Coronary artery (tissue), 2 donors: ENCODE results near the gene RBSN.

Experiments used
- DNase-seq: peaks from one replicate; pipeline ENCODE4 v3.0.0-alpha.2; 2017; ENCODE audit warnings: low spot score
- H3K27ac ChIP-seq, 2 donors: fragments of 200-600 bp; sonication (generic); one replicate each; pipeline ENCODE4 v1.5.1; 2016 to 2019
- H3K4me3 ChIP-seq: fragments of 200-600 bp; sonication (generic); 2 replicates; pipeline ENCODE4 v1.5.1; 2016; ENCODE audit warnings: mild to moderate bottlenecking, moderate library complexity
- TF ChIP-seq, protein P1 (sequence below): fragments of 200-600 bp; sonication (generic); IDR thresholded peaks from one replicate; pipeline ENCODE4 v1.5.1; 2019; ENCODE audit warnings: antibody characterized with exemption

Gene RBSN

DNA sequence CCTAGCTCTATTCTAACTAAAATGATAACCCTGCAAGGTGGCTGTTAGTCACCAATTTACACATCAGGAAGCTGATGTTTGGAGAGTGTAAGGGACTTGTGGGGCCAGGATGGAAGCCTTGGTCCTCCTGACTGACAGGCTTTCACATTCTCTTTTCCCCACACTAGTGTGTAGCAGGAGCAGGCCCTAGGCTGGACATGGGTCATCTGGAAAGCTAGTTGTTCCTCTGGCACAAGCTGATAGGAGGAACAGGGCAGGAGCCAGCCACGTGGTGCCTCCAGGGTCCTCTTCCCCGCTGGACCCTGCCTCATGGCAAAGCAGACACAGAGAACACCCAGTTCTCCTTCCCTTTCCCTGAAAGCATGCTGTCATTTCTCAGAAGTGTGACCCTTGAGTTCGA is 18.1 kb upstream of the RBSN start:
- no peak overlapping the region for H3K27ac ChIP-seq
- H3K4me3 ChIP-seq, result no peak overlapping the region
- TF ChIP-seq, protein P1, sequence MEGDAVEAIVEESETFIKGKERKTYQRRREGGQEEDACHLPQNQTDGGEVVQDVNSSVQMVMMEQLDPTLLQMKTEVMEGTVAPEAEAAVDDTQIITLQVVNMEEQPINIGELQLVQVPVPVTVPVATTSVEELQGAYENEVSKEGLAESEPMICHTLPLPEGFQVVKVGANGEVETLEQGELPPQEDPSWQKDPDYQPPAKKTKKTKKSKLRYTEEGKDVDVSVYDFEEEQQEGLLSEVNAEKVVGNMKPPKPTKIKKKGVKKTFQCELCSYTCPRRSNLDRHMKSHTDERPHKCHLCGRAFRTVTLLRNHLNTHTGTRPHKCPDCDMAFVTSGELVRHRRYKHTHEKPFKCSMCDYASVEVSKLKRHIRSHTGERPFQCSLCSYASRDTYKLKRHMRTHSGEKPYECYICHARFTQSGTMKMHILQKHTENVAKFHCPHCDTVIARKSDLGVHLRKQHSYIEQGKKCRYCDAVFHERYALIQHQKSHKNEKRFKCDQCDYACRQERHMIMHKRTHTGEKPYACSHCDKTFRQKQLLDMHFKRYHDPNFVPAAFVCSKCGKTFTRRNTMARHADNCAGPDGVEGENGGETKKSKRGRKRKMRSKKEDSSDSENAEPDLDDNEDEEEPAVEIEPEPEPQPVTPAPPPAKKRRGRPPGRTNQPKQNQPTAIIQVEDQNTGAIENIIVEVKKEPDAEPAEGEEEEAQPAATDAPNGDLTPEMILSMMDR, result no peak
- peak; percentile 33 for DNase-seq

DNA sequence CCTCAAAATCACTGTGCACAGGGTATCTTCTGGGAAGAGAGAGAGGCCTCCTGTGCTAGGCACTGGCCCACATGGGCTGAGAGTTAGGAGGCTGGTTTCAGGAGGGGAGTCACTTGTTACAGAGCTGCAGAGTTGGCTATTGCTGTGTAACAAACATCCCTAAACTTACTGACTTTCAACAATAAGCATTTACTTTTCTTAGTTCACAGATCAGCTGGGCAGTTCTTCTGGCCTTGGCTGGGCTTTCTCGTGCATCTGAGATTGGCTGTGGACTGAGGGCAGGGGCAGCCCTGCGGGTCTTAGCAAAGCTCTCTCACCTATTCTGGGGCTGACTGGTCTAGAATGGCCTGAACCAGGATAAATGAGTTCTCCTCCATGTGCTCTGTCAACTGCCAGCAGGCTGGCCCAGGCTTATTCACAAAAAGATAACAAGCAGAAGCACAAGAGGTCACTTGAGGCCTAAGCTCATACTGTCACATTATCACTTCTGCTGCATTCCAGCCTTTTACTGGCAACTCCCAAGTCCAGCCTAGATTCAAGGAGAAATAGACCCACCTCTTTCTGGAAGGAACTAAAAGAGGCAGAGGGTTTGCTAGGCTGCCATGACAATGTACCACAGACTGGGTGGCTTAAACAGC is 17.2 kb upstream of the RBSN start:
- no peak overlapping the region for H3K27ac ChIP-seq
- peak; percentile 16 for DNase-seq
- no peak overlapping the region for H3K4me3 ChIP-seq
- TF ChIP-seq, protein P1, result no peak

DNA sequence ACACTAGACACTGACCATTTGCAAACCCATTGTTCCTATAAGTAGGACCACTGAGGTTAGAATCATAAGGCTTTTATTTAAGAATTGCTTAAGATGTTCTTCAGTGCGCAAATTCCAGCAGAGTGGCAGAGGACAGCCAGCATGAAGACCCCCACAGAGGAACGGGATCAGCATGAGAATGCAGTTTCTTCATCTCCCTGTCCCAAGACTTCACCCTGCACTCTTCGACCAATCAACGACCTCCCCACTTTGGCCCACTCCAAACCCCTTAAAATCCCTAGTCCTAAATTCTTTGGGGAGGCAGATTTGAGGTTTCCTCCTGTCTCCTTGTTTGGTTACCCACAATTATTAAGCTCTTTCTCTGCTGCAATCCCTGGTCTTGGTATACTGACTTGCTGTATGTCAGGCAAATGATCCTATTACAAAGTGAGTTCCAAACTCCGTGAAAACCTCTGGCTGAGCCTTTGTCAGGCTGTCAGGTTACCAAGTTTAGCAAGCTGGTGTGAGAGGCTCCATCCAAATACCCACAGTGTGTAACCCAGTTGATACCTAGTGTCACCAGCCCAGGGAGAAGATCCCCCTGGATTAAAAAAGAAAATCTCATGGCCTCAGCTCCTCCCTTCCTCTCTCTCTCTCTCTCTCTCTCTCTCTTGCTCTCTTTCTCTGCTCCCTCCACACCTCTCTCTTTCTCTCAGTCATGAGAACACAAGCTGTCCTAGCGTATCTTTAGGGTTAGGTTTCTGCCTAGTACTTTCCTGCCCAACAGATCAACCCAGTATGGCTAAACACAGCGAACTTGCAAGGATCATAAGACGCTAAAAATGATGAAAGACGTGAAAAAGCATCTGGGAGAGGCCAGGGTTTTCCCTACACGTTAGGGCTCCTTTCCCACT is 15.8 kb upstream of the RBSN start:
- DNase-seq, result peak; percentile 53
- Histone ChIP-seq H3K4me3 (no peak overlapping the region), H3K27ac (no peak overlapping the region)
- TF ChIP-seq, protein P1, result no peak

DNA sequence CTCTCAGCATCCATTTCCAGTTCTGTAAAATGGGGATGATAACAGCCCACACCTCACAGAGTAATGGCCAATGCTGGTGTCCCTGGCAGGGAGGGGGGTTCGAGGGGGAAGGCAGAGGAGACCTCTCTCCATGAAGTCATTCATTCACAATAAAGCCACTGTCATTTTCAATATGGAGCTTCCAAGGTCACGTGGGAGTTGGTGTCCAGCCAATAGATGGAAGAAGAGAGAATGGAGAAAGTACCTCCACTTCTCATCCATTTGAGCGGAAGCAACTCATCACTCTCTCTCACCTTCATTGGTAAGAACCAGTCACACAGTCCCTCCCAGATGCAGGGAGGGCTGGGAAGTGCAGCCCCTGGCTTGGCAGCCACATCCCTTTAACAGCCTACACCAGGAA is 14.9 kb upstream of the RBSN start:
- TF ChIP-seq, protein P1, result no peak
- Histone ChIP-seq H3K4me3 (no peak overlapping the region), H3K27ac (no peak overlapping the region)
- DNase-seq, result no peak

DNA sequence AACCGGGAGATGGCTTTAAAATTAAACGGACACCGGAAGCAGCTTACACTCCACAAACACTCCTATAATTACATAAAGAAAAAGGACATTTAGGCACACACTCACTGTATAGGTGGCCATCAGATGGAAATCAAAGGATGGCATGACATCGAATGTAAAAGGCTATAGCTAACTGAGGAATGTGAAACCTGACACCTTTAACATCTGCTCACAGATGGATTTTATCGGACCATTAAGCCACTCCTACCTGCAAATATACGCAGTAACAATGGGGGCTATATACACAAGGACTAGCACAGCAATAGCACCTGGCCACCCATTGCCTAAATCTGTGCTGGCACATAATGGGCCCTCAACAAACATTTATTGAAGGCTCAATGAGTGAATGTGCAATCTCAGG is 14.5 kb upstream of the RBSN start:
- Histone ChIP-seq H3K4me3 (no peak overlapping the region), H3K27ac (no peak overlapping the region)
- DNase-seq, result no peak
- TF ChIP-seq, protein P1, result no peak

DNA sequence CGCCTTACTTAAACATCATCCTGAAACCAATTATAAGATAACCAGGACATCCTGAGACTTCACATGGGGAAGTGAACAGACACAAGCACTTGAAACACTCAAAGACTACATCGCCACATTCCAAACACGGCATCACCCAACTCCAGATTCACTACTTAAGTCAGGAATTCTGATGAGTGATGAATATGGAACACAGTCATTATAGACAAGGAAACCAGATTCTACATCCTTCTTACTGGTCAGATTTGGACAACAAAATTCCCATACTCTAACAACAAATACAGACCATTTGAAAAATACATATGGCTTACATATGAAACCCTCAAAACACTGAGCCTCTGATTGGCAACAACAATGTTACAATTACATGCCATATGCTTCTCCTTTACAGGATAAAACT is 13.1 kb upstream of the RBSN start:
- no peak overlapping the region for H3K27ac ChIP-seq
- TF ChIP-seq, protein P1, result no peak
- no peak overlapping the region for H3K4me3 ChIP-seq

DNA sequence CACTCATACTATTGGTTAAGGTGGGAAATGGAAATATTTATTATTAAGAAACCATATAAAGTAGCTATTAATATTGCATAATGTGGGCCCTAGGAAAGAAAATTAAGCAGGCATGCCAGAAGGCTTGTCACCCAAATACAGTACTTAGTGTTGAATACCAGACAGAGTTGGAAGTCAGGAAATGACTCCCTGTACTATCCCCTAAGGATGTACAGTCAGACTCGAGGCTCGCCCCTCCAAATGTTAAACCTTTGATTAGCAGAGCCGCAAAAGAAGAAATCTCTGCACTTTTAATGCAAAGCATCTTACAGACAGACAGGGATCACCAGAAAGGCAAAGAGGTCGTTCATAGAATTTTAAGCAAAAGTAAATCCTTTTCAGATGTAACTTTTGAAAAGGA is 11.3 kb upstream of the RBSN start:
- TF ChIP-seq, protein P1, result no peak

More for the DNA sequence above, 13.1 kb upstream of the RBSN start:
- DNase-seq, result no peak

More for the DNA sequence above, 11.3 kb upstream of the RBSN start:
- DNase-seq, result no peak
- H3K4me3 ChIP-seq, result no peak overlapping the region
- H3K27ac ChIP-seq, result no peak overlapping the region
